Stimulated activated CD4-positive, alpha-beta T cell treated with anti-CD3 and anti-CD28 coated beads, Interleukin-12 subunit alpha, Interleukin-12 subunit beta, amount 100 ng/mL, for 4 hours (primary cell): ENCODE measurements around the gene ITPK1.
"Not testable (repeated sequence)": the region's sequence is repeated elsewhere in the genome, so short reads cannot be mapped to it uniquely, and the experiment has no call there.

ENCODE experiments used
- DNase-seq: peaks from one replicate; pipeline ENCODE4 v3.0.0-alpha.2; 2020

ITPK1 gene

GRCh38 chr14:93115821-93116675 is at the start of gene ITPK1:
ITPK1 (minus strand) TSS chr14:93115925; CDS start chr14:93115163, 762 bp downstream.
- DNase-seq = peak; percentile 53

- no peak for DNase-seq
Measured at GRCh38 chr14:93163564-93163963, 47.8 kb upstream of the ITPK1 start.

GRCh38 chr14:93161411-93161940 is 45.8 kb upstream of the ITPK1 start:
- no peak for DNase-seq

- no peak for DNase-seq
Measured at GRCh38 chr14:93160353-93160801, 44.7 kb upstream of the ITPK1 start.

DNA sequence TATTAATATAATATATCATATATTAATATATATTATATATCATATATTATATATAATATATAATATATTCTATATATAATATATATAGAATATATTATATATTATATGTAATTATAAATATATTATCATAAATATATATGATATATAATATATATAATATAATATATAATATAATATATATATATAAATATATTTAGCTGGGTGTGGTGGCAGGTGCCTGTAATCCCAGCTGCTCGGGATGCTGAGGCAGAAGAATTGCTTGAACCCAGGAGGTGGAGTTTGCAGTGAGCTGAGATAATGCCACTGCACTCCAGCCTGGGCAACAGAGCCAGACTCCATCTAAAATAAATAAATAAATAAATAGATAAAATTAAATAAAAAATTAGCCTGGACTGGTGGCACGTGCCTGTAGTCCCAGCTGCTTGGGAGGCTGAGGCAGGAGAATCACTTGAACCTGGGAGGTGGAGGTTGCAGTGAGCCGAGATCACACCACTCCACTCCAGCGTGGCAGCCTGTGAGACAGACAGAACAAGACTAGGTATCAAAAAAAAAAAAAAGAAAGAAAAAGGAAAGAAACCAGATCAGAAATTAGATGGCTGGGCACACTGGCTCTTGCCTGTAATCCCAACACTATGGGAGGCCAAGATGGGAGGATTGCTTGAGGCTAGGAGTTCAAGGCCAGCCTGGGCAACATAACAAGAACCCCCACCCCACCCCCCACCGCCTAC is 44.1 kb upstream of the ITPK1 start:
- DNase-seq = not testable (repeated sequence)

DNA sequence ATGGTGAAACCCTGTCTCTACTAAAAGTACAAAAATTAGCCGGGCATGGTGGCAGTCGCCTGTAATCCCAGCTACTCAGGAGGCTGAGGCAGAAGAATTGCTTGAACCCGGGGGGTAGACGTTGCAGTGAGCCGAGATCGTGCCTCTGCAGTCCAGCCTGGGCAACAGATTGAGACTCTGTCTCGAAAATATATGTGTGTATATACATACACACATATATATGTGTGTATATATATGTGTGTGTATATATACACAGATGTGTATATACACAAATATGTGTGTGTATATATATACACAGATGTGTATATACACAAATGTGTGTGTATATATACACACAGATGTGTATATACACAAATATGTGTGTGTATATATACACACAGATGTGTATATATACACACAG is 42.6 kb upstream of the ITPK1 start:
- not testable (repeated sequence) for DNase-seq

DNA sequence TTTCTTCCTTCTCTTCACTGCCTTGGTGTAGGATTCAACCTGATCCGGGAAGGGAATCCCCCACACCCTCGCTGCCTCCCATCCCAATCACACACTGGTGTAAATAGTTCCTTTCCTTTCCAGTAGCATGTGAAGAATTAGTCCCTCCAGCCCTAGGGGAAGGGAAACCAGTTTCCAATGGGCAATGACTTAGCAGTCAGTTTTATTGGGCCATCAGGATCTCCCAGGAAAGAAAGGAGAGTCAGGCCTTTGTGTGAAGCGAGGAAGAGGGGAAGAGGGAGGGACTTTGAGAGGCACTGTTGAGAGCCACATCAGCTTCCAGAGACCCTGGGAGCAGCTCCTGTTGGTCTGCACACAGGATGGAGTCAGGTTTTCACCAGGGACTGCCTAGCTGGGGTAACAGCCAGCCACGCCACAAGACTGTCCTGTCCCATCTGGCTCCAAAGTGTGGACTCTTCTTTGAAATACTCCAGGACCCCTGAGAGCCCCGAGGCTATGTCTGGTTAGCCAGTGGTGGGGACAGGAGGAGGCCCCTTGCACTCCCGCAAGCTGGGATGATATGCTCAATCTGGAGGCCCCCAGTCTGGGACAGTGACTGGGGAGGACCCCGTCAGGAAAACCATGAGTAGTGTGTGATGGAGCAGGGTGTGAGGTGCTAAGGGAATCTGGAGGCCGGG is 41.1 kb upstream of the ITPK1 start:
- no peak for DNase-seq

DNA sequence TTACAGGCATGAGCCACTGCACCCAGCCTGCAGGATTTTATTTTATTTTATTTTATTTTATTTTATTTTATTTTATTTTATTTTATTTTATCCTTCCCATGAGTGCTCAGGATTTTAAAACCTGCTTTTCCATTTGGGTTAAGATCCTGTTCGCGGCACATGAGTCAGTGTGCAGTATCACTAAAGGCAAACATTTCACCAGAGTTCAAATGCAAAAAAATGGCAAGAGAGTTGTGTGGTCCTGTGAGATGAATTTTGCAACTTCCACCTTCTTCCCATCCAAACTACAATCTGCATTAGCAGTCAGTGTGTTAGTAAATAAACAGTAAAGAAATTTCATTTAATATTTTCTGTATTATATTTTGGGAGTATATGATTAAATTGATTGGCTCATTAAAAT is 39.9 kb upstream of the ITPK1 start:
- no peak for DNase-seq

DNA sequence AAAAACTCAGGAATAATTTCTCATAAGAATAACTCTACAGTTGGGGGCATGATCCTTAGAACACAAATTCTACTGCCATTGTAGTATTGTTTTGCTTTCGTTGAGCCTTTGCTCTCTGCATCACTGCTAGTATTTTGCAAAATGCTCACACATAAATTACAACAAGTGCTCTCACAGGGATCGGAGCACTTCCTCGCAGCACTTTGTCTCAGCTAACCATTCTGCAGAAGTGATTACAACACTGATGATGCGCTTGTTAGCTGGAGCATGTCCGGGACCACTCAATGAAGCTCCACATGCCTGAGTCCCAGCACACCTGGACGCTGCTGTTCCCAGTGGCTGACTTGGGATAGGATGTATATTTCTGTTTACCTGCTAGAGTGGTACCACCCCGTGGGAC is 37.4 kb upstream of the ITPK1 start:
- no peak for DNase-seq

DNA sequence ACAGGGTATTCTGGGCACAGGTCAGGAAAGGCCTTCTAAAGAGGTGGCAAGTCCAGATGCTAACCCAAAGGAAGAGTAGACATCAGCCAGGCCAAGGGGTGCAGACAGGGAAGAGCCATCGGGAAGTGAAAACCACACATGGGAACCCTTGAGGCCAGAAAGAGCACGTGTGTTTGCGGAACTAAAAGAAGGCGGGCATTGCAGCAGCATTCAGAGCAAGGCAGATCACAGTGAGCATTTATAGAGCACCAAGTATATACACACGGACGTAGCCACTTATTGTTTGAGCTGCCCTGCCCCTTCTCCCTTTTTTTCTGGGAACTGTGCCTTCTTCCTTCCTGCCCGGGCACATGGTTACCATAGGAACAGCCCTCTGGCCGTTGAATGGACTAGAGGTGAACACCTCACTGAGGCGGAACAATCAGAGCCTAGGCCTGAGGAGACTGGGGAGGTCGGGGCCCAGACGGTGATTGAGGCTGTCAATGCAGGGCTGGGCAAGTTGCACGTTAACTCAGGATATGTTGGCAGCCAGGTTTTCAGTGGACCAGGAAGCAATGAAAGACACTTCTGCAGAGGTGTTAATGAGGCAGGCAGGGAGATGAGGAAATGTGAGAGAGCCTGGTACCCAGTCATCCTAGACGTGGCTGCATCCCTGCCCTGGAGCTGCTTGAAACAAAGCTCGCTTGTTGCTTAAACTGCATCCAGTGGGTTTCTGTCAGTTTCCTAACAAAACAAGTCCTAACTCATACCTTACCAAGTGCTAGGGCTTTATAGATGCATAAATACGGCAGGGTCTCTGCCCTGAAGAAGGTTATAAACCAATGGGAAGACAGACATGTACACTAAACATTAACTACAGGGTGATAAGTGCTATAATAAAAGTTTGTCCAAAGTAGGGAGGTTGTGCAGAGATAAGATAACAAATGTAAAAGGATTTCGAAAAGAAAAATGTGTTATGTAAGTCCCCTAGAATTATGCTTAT is 34.8 kb upstream of the ITPK1 start:
- no peak for DNase-seq

DNA sequence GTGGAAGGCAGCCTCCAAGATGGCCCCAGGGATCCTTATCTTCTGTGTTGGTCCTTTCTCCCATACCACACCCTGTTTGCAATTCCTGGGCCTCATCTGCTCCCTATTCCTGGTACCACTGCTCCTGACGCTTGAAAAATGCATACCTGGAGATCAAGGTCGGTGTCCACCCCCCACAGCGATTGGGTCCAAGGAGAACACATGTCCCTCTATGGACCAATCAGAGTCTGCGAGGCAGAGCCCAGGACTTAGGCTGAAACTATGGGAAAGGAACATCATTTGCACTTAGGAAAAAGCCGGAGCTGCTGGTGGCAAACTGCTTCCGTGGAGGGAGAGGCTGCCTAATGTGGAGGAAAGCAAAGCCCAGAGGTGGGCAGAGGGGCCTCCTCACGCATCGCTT is 33.3 kb upstream of the ITPK1 start:
- no peak for DNase-seq

GRCh38 chr14:93146119-93146518 is 30.4 kb upstream of the ITPK1 start:
- DNase-seq = no peak

- no peak for DNase-seq
Measured at GRCh38 chr14:93142854-93143652, 27.3 kb upstream of the ITPK1 start.

- no peak for DNase-seq
Measured at GRCh38 chr14:93137864-93138263, 22.1 kb upstream of the ITPK1 start.

DNA sequence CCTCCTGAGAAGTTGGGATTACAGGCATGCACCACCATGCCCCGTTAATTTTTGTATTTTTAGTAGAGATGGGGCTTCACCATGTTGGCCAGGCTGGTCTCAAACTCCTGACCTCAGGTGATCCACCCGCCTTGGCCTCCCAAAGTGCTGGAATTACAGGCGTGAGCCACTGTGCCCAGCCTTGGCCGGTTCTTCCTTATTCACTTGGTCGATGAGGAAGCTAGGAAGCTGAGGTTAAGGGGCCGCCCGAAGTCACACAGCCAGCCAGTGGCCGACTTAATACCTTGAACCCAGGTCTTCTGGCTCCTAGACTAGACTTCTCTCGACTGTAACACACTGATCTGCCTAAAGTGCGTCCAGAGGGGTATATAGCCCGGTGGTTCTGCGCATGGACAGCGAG is 20.8 kb upstream of the ITPK1 start:
- DNase-seq = not testable (repeated sequence)

DNA sequence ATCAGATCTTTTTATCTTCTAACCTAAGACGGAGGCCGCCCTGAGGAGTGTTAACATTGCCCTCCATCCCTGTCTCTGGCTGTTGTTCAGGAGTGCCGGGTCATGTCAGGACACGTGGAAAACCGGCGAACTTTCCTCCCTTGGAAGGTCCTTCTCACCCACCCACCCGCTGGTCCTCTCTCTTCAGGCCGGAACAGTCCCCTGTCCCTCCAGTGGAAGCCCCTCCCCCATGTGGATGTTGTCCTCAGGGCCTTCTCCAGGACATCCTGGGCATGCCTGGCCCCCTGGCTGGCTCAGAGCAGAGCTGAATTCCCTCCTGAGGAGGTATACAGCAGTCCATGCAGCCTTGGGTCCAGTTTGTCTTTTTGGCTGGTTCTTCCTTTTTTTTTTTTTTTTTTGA is 20.3 kb upstream of the ITPK1 start:
- DNase-seq = no peak

- DNase-seq = no peak
Measured at GRCh38 chr14:93135399-93135798, 19.7 kb upstream of the ITPK1 start.

GRCh38 chr14:93133464-93133863 is 17.7 kb upstream of the ITPK1 start:
- no peak for DNase-seq

- DNase-seq = no peak
Measured at GRCh38 chr14:93132472-93133065, 16.8 kb upstream of the ITPK1 start.

DNA sequence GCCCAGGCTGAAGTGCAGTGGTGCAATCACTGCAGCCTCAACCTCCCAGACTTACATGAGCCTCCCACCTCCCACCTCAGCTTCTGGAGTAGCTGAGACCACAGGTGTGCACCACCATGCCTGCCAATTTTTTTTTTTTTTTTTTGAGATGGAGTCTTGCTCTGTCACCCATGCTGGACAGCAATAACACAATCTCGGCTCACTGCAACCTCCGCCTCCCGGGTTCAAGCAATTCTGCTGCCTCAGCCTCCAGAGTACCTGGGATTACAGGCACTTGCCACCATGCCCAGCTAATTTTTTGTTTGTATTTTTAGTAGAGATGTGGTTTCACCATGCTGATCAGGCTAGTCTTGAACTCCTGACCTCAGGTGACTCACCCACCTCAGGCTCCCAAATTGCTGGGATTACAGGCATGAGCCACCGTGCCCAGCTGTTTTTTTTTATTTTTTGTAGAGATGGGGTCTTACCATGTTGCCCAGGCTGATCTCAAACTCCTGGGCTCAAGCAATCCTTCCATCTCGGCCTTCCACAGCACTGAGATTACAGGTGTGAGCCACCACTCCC is 15.6 kb upstream of the ITPK1 start:
- DNase-seq = not testable (repeated sequence)
